NCI-H524 treated with DMSO at 0.1 percent for 48 hours (cell line): Measurements from ENCODE around the gene CCP110.

Experiments used
- DNase-seq: peaks from one replicate; lab custom pipeline; 2025; lab: John Stamatoyannopoulos, UW

Gene CCP110

GRCh38 chr16:19555186-19555937 lies 31.6 kb downstream of the CCP110 start, which contains the start of gene VPS35L:
TSS of gene VPS35L (plus strand) at chr16:19555703. CDS start at chr16:19555730, 27 bp downstream.
- DNase-seq: peak; percentile 97

DNA sequence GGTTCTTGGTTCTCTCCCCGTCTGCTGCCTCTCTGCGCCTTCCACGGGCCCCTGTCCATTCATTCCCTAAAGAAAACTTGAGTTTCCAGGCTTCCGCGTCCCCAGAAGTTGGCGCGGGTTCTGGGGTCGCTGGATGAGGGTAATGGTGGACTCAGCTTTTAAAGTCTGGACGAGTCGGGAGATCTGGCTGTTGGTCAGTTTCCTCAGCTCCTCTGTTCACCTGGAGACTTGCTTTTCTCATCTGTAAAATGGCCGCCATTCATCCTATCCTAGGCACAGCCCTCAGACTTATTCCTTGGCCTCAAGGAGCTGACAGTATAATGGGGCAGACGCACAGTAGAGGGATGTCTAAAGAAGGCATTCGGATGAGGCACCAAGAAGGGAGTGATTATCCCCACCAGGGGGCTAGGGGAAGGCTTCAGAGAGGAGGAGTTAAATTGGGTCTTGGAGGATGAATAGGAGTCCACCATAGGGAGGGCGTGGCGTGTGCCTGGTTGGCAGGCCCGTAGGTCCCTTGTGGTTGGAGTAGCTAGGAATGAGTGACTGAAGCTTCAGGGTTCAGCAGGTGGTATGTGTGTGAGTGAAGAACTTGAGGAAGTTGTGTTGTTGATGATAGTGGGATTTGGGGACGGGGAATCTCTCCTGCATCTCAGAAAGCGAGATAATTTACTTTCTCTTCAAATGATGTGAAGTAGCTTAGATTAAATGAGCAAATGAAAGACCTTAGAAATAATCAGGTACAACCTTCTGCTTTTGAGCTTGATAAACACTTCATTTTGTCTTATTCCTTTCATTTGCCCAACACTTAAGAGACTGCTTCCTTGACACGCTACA lies 32.4 kb downstream of the CCP110 start:
- no peak for DNase-seq

DNA sequence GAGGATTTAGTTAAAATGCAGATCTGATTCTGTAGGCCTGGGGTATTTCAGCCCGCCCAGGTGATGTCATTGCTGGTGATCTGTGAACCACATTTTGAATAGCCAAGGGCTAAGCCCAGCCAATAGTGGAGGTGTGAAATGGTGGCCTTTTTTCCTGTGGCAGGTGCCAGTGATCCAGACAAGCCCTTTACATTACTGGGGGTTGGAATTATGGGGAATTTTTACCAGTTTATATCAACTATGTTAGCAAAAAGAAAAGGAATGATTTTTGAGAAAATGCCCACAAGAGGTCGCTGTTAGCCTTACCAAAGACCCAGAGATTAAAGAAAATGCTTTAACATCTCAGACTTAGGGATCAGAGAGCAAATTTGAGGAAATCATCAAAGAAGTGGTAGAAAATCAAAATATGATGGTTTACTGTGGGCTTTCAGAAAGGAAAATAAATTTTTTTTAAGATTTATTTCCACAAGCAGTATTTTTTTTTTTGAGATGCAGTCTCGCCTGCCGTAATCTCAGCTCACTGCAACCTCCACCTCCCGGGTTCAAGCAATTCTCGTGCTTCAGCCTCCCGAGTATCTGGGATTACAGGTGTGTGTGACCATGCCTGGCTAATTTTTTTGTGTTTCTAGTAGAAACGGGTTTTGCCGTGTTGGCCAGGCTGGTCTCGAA lies 35.6 kb downstream of the CCP110 start:
- no peak for DNase-seq

DNA sequence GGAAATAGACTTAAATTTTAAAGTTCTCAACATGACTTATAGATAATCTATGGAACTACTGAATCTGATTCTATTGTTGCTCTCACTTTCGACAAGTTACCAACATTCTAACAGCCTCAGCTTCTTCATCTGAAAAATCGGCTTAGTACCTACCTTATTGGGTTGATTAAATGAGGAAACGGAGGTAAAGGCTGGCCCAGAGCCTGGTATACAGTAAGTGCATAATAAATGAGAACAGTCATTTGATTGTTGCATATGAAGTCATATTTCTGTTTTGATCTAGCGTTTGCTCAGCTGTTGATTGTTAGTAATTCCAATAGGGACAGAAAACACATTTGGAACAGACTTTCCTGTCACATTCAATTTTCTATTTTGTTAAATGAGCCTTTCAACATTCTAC lies 36.3 kb downstream of the CCP110 start:
- no peak for DNase-seq

GRCh38 chr16:19563377-19563776 lies 39.6 kb downstream of the CCP110 start:
- no peak for DNase-seq

DNA sequence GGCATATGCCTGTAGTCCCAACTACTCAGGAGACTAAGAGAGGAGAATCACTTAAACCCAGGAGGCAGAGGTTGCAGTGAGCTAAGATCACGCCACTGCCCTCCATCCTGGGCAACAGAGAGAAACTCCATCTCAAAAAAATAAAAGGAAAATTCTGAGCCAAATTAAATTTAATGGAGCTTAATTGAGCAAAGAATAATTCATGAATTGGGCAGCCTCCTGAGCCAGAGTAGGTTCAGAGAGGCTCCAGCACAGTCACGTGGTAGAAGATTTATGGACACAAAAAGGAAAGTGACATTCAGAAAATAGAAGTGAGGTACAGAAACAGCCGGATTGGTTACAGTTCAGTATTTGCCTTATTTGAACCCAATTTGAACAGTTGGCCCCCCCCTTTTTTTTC lies 42.6 kb downstream of the CCP110 start:
- no peak for DNase-seq

- no peak for DNase-seq
Measured at GRCh38 chr16:19567560-19567959, 43.8 kb downstream of the CCP110 start.

GRCh38 chr16:19573997-19574396 lies 50.3 kb downstream of the CCP110 start:
- DNase-seq: no peak

- DNase-seq: no peak
Measured at GRCh38 chr16:19574615-19575014, 50.9 kb downstream of the CCP110 start.

DNA sequence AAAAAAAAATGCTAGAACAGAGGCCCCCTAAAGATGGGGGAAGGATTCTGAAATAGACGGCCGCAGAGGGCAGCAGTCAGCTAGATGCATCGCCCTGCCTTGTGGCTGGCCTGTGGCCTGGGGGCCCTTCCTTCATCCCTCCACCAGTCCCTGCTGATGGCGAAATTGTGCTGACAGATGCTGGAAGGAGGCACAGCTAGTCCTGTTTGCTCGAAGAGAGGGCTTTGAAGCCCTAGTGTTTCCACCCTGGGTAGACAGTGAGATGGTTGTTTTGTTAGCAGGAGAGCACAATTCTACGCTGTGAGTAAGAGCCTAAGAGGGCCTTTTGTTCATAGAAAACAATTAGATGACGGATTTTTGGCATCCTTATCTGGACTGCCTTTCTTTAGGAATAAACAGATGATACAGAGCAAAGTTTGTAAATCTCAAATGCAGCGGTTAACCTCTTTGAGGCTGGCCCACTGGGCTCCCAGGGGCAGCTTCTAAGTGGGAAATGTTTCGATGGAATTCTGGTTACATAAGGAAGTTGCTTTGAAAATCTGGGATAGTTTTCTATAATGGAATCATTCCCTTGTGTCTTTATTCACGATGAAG lies 54.7 kb downstream of the CCP110 start:
- no peak for DNase-seq

GRCh38 chr16:19582050-19582831 lies 58.5 kb downstream of the CCP110 start:
- DNase-seq: no peak

- DNase-seq: no peak
Measured at GRCh38 chr16:19583665-19584300, 60.0 kb downstream of the CCP110 start.

DNA sequence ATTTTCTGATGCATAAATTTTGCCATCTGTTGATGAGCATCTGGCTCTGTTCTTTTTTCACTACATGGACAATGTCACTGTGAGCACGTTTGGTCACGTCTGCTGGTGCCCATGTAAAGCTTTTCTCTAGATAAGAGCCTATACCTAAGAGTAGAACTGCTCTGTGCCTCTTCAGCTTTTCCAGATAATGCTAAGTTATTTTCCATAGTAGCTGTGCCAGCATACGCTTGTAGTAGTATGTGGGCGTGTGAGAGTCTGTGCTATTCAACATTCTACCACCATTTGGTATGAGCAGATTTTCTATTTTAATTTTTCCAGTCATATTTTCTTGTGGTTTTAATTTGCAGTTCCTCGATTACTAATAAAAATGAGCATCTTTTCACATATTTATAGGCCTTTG lies 64.9 kb downstream of the CCP110 start:
- no peak for DNase-seq

DNA sequence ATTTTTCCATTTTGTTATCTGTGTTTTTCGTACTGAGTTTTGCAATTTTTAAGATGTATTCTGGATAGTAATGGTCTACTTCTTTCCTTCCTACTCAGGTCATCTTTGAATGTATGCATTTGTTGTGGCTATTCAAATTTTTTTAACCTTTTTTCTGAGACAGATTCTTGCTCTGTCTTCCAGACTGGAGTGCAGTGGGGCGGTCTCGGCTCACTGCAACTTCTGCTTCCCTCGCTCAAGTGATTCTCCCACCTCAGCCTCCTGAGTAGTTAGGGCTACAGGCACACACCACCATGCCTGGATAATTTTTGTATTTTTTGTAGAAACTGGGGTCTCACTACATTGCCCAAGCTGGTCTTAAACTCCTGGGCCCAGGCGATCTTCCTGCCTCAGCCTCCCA lies 65.4 kb downstream of the CCP110 start:
- DNase-seq: no peak

GRCh38 chr16:19589771-19590302 lies 66.1 kb downstream of the CCP110 start:
- DNase-seq: no peak

GRCh38 chr16:19595043-19595767 lies 71.5 kb downstream of the CCP110 start:
- DNase-seq: no peak

DNA sequence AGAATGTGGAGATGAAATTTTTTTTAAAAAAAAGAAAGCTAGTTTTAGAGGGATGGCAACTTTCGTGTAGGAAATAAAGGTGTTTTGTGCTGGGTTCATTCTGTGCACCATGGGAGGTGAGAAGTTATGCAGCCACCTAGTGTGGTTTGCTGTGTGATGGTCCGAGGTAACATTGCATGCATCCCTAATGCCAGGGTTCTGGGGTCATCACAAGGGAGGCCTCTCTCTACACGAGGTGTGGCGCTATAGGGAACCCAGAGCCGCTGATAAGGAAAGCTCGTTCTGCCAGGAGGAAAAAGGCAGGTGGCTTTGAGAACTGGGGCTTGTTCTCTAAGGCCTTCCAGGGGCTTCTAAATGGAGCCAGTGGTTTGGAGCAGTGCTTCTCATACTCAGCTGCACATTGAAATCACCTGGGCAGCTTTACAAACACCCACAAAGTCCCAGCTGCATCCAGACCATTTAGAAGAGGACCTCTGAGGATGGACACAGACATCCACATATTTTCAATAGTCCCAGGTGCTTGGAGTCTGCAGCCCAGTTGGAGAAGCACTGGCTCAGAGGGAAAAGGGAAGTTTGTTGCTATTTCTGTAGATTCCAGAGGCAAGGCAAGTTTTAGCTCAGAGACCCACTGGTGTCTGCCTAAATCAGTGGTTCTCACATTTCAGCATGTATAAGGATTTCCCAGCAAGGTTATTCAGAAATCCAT lies 75.2 kb downstream of the CCP110 start:
- no peak for DNase-seq

DNA sequence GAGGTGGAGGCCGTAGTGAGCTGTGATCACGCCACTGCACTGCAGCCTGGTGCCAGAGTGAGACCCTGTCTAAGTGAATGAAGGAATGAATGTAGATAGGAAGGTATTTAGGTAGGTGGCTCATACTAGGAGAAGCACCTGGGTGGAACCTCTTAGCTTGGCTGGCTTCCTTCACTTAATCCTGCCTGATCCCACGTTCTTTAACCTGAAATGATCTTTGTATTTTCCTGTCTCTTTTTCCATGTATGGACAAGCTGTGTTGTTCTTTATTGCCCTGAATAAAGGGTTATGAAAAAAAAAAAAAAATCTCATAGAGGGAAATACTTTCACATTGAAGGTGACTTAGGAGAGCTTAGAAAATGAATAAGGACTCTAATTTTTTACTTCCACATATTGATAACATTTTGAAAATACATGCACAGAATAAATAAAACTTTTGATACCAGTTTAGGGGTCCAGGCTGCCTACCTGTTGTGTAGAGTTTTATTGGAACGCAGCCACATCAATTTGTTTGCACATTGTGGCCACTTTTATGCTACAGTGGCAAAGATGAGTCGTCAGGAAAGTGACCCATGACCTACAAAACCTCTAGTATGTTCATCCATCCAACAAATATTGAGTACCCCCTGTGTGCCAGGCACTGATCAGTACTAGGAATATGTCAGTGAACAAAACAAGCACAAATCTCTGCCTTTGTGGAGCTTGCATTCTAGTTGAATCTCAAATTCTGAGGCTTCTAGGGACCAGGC lies 76.4 kb downstream of the CCP110 start:
- DNase-seq: no peak
